ENCODE measurements around the gene AFAP1. TPM values are rescaled to one million over a fixed set of nuclear protein-coding genes. Genes with fewer than 3 reads are reported as not detected.

The AFAP1 gene
- total RNA-seq, 2 experiments from 2014 or later, result 13.6 to 13.8 TPM

DNA sequence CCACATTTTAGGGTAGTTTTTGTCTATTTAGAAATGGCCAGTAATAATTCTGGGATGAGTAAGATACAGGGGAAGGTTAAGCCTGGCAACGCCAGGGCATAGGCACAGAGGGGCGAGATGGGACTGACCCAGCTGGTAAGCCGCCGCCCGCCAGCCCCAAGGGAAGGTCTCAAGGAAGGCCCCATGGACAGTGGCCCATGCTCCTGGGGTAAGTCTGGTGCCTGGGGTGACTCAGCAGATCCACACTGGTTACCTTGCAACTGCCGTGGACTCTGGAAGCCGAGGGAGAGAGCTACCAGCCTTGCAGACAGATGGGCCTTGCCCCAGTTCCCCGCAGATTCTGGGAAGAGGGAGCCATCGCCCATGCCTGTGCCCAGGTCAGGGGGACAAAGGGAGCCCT is 179.4 kb downstream of the AFAP1 start:
- Mint-ChIP-seq H3K9me3 (no peaks in the 10 kb centered on the region), H3K36me3 (no peaks in the 10 kb centered on the region), H3K27me3 (peaks cover 3% of the 10 kb centered on the region), H3K4me3 (peak overlapping the region; percentile 66), H3K4me1 (peaks cover 24% of the 10 kb centered on the region), H3K27ac (peak overlapping the region; percentile 87)
- no peak for DNase-seq

GRCh38 chr4:7759635-7760034 is 180.0 kb downstream of the AFAP1 start:
- H3K36me3 Mint-ChIP-seq, result no peaks in the 10 kb centered on the region
- H3K27me3 Mint-ChIP-seq, result peaks cover 3% of the 10 kb centered on the region
- peaks cover 24% of the 10 kb centered on the region for H3K4me1 Mint-ChIP-seq
- peak overlapping the region; percentile 66 for H3K4me3 Mint-ChIP-seq
- peak overlapping the region; percentile 87 for H3K27ac Mint-ChIP-seq
- H3K9me3 Mint-ChIP-seq, result no peaks in the 10 kb centered on the region
- no peak for DNase-seq

- no peaks in the 10 kb centered on the region for H3K36me3 Mint-ChIP-seq
- peak overlapping the region; percentile 87 for H3K27ac Mint-ChIP-seq
- H3K9me3 Mint-ChIP-seq, result no peaks in the 10 kb centered on the region
- H3K4me1 Mint-ChIP-seq, result peaks cover 24% of the 10 kb centered on the region
- peak overlapping the region; percentile 66 for H3K4me3 Mint-ChIP-seq
- peaks cover 3% of the 10 kb centered on the region for H3K27me3 Mint-ChIP-seq
- peak; percentile 55 for DNase-seq
Measured at GRCh38 chr4:7759216-7759615, 180.4 kb downstream of the AFAP1 start.

- H3K36me3 Mint-ChIP-seq, result no peaks in the 10 kb centered on the region
- H3K4me1 Mint-ChIP-seq, result peaks cover 24% of the 10 kb centered on the region
- peak overlapping the region; percentile 32 for H3K27ac Mint-ChIP-seq
- no peak for DNase-seq
- peaks cover 3% of the 10 kb centered on the region for H3K27me3 Mint-ChIP-seq
- no peaks in the 10 kb centered on the region for H3K9me3 Mint-ChIP-seq
- no peak overlapping the region for H3K4me3 Mint-ChIP-seq
Measured at GRCh38 chr4:7758476-7758875, 181.2 kb downstream of the AFAP1 start.

GRCh38 chr4:7757501-7758471 is 181.9 kb downstream of the AFAP1 start:
- Mint-ChIP-seq H3K9me3 (no peaks in the 10 kb centered on the region), H3K36me3 (no peaks in the 10 kb centered on the region), H3K4me3 (no peak overlapping the region), H3K27ac (no peak overlapping the region), H3K27me3 (peaks cover 3% of the 10 kb centered on the region), H3K4me1 (peaks cover 24% of the 10 kb centered on the region)
- no peak for DNase-seq

DNA sequence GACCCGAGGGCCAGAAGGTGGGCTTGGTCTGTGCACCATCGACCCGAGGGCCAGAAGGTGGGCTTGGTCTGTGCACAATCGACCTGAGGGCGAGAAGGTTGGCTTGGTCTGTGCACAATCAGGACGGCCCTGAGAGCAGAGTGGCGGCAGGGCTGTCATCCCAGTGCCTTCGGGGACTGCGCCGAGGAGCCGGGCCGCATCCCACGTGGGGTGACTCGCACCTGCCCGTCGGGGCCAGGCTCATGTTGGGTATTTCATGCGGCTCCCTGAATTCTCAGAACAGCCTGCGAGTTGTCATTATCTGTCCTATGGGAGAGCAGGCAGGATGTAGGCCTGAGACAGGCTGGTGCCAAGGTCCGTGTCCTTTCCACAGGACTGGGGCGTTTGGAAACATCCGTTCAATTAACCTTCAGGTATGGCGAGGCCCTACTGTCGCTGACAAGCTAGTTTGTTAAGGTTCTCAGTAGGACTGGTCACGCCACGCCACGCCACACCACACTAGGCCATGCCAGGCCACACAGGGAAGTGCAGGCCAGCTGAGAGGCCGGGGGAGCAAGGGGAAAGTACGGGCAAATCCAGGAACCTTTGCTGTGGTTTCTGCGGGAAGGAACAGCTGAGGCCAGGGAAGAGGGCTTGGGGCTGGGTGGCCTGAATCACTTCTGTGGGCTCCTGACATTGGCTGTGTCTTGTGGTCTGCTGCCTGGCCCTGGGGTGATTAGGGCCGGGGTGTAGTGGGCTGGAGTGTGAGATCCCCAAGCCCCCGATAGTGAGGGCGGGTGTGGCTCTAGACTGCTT is 182.9 kb downstream of the AFAP1 start:
- H3K27ac Mint-ChIP-seq, result no peak overlapping the region
- no peaks in the 10 kb centered on the region for H3K9me3 Mint-ChIP-seq
- H3K27me3 Mint-ChIP-seq, result peaks cover 2% of the 10 kb centered on the region
- peaks cover 24% of the 10 kb centered on the region for H3K4me1 Mint-ChIP-seq
- H3K4me3 Mint-ChIP-seq, result no peak overlapping the region
- H3K36me3 Mint-ChIP-seq, result no peaks in the 10 kb centered on the region
- no peak for DNase-seq

GRCh38 chr4:7756071-7756470 is 183.6 kb downstream of the AFAP1 start:
- no peak overlapping the region for H3K4me3 Mint-ChIP-seq
- H3K36me3 Mint-ChIP-seq, result no peaks in the 10 kb centered on the region
- H3K27me3 Mint-ChIP-seq, result no peaks in the 10 kb centered on the region
- DNase-seq, result no peak
- H3K27ac Mint-ChIP-seq, result no peak overlapping the region
- no peaks in the 10 kb centered on the region for H3K9me3 Mint-ChIP-seq
- H3K4me1 Mint-ChIP-seq, result peaks cover 24% of the 10 kb centered on the region

DNA sequence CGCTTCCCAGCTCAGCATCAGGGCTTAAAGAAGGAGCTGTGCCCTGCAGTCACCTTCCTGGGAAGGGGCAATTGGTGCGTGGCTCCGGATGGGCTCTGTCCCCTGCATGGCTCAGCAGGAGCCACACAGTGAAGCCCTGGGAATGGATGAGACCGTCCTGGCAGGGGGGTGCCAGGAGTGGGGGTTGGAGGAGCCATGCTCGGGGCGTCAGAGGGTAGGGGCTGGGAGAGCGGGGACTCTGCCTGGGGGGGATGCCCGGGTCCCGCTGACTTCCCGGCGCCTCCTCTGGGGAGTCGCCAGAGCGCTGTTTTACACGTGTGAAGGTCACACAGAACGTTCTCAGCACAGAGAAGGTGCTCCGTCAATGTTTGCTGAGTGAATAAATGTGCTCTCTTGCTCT is 184.1 kb downstream of the AFAP1 start:
- DNase-seq, result no peak

DNA sequence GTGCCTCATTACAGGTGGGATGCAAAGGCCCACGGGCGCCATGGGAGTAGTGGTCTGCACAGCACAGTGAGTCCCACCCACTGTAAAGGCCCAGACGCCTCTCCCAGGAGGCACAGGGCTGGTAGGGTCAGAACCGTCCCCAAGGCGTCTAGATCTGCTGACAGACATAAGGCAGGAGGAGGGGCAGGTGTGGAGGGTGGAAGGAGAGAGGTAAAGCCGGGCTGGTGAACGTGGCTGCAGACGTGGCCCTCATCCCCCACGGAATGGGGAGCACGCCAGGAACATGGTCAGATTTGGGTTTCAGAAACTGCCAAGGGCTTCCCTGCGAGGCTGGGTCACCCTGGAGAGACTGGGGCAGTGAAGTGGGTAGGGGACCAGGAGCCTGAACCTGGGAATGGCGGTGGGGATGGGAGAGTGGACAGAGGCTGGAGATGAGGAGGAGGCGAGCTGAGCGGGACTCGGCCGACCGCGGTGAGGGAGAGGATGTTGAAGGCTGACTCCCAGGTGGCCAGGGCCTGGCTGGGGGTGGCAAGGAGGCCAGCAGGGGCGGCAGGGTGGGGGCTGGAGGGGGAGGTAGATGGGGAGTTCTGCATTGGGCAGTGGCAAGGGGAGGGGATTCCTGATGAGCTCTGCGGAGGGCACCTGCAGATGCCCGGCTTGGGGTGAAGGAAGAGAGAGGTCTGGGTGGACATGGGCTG is 184.9 kb downstream of the AFAP1 start:
- Mint-ChIP-seq H3K27ac (no peak overlapping the region), H3K9me3 (no peaks in the 10 kb centered on the region), H3K27me3 (no peaks in the 10 kb centered on the region), H3K36me3 (no peaks in the 10 kb centered on the region), H3K4me3 (no peak overlapping the region), H3K4me1 (peaks cover 22% of the 10 kb centered on the region)
- DNase-seq, result no peak

More for the DNA sequence above, 184.1 kb downstream of the AFAP1 start:
- H3K36me3 Mint-ChIP-seq, result no peaks in the 10 kb centered on the region
- no peak overlapping the region for H3K4me3 Mint-ChIP-seq
- no peaks in the 10 kb centered on the region for H3K9me3 Mint-ChIP-seq
- no peak overlapping the region for H3K27ac Mint-ChIP-seq
- no peaks in the 10 kb centered on the region for H3K27me3 Mint-ChIP-seq
- H3K4me1 Mint-ChIP-seq, result peaks cover 24% of the 10 kb centered on the region

GRCh38 chr4:7753931-7754465 is 185.7 kb downstream of the AFAP1 start:
- H3K27me3 Mint-ChIP-seq, result no peaks in the 10 kb centered on the region
- DNase-seq, result no peak
- no peaks in the 10 kb centered on the region for H3K36me3 Mint-ChIP-seq
- H3K27ac Mint-ChIP-seq, result no peak overlapping the region
- no peaks in the 10 kb centered on the region for H3K9me3 Mint-ChIP-seq
- peaks cover 18% of the 10 kb centered on the region for H3K4me1 Mint-ChIP-seq
- no peak overlapping the region for H3K4me3 Mint-ChIP-seq

GRCh38 chr4:7753271-7753670 is 186.4 kb downstream of the AFAP1 start:
- H3K4me3 Mint-ChIP-seq, result no peak overlapping the region
- H3K27ac Mint-ChIP-seq, result no peak overlapping the region
- H3K9me3 Mint-ChIP-seq, result no peaks in the 10 kb centered on the region

DNA sequence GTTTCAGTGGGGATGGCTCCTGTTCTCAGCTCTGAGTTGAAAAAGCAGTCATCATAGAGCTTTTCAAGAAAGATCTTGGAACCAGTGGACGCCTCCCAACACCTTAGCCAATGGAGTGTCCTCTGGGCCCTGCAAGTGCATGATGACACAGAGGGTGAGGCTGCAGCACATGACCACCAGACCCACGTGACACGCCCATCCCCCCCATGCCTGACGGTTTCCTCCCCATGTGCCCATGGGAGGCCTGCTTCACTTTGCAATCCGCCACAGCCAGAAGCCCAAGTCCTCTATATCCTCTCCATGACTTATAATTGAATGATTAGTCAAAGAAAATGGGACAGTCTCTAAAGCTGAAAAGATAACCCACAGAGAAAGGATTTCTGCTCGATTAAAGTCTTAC is 187.0 kb downstream of the AFAP1 start:
- H3K27me3 Mint-ChIP-seq, result no peaks in the 10 kb centered on the region
- peaks cover 10% of the 10 kb centered on the region for H3K4me1 Mint-ChIP-seq
- H3K4me3 Mint-ChIP-seq, result no peak overlapping the region
- no peak for DNase-seq
- no peaks in the 10 kb centered on the region for H3K9me3 Mint-ChIP-seq
- no peak overlapping the region for H3K27ac Mint-ChIP-seq
- H3K36me3 Mint-ChIP-seq, result no peaks in the 10 kb centered on the region

More at GRCh38 chr4:7753271-7753670, 186.4 kb downstream of the AFAP1 start:
- Mint-ChIP-seq H3K4me1 (peaks cover 15% of the 10 kb centered on the region), H3K27me3 (no peaks in the 10 kb centered on the region), H3K36me3 (no peaks in the 10 kb centered on the region)
- DNase-seq, result no peak

DNA sequence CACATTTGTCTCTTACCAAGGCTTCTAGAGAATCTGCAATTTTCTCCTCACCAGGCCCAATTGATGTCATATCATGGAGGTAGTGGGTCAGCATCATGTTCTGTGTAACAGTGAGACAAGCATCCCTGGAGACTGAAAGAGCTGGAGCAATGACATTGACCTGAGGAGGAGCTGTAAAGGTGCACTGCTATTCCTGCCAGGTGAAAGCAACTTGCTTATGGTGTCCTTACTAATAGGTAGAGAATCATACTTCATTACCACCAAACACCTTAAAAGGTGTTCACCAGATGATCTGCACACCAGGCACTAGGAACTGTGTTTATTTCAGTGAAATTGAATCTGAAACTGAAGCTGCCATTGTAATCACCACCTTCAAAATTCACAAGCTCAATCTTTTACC is 188.7 kb downstream of the AFAP1 start:
- no peaks in the 10 kb centered on the region for H3K36me3 Mint-ChIP-seq
- H3K4me3 Mint-ChIP-seq, result no peak overlapping the region
- H3K9me3 Mint-ChIP-seq, result no peaks in the 10 kb centered on the region
- H3K27ac Mint-ChIP-seq, result no peak overlapping the region
- H3K27me3 Mint-ChIP-seq, result no peaks in the 10 kb centered on the region
- peaks cover 8% of the 10 kb centered on the region for H3K4me1 Mint-ChIP-seq
- DNase-seq, result no peak

DNA sequence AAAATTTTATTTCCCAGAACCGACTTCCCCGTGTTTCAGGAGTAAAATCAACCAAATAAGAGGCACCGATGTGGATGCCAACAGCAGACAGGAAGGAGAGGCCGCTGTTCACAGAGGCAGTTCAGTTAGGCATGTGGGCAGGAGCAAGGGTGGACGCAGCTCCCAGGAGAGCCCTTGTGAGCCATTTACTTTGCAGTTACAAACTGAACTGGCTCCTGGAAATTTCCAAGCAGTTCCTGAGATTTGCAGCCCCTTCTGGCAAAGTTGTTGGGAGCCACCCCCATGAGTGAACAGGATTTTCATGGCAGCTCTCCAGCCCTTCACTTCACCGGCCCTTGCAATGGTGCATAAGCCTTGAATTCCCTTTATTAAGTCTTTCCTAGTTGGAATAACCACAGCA is 189.1 kb downstream of the AFAP1 start:
- Mint-ChIP-seq H3K9me3 (no peaks in the 10 kb centered on the region), H3K27ac (no peak overlapping the region), H3K36me3 (no peaks in the 10 kb centered on the region)

DNA sequence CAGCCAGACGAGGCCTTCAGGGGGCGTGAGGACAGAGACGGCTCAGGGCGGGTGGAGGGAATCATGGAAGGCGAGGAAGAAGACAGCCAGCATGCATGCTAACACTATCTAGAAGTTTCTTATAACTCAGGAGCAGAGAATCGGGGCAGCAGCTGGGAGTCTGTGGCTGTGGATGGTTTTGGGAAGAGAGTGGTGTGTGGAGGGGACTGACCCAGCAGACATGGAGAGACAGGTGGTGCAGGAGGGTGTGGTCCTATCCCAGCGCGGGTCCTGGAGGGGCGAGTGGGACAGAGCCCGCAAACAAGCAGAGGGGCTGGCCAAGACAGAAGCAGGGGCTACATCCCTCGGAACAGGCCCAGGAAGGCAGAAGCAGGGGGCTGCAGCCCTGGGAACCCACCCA is 192.1 kb downstream of the AFAP1 start:
- Mint-ChIP-seq H3K9me3 (no peaks in the 10 kb centered on the region), H3K27me3 (peaks cover 5% of the 10 kb centered on the region), H3K27ac (no peak overlapping the region), H3K4me3 (no peak overlapping the region), H3K36me3 (no peaks in the 10 kb centered on the region), H3K4me1 (peaks cover 8% of the 10 kb centered on the region)
- DNase-seq, result no peak

More for the DNA sequence above, 189.1 kb downstream of the AFAP1 start:
- Mint-ChIP-seq H3K27me3 (no peaks in the 10 kb centered on the region), H3K4me3 (no peak overlapping the region), H3K4me1 (peaks cover 8% of the 10 kb centered on the region)
- DNase-seq, result no peak

Measured in activated naive CD8-positive, alpha-beta T cell treated with anti-CD3 and anti-CD28 coated beads for 36 hours (primary cell).